HAP-1 (cell line): ENCODE measurements around the gene GRM7.

Source experiments
- DNase-seq, 2 experiments: peaks; one replicate each; pipeline ENCODE4 v3.0.0-alpha.2; 2016 to 2020; ENCODE audit warnings: low spot score in 2 of 2
- H3K27me3 ChIP-seq: fragments of 250-450 bp; sonication (Bioruptor Pico); 2 replicates; pipeline ENCODE4 v1.5.1; 2020; ENCODE audit warnings: low read depth, mild to moderate bottlenecking, moderate library complexity
- H3K36me3 ChIP-seq: fragments of 250-450 bp; sonication (Bioruptor Pico); replicated peaks from 2 replicates; pipeline ENCODE4 v1.5.1; 2020; ENCODE audit warnings: mild to moderate bottlenecking
- H3K4me1 ChIP-seq: fragments of 250-450 bp; sonication (Bioruptor Pico); 2 replicates; pipeline ENCODE4 v1.5.1; 2020; ENCODE audit warnings: mild to moderate bottlenecking
- H3K4me3 ChIP-seq: fragments of 250-450 bp; sonication (Bioruptor Pico); 2 replicates; pipeline ENCODE4 v1.5.1; 2020; ENCODE audit warnings: mild to moderate bottlenecking, moderate library complexity
- H3K9me3 ChIP-seq: fragments of 250-450 bp; sonication (Bioruptor Pico); 2 replicates; pipeline ENCODE4 v1.5.1; 2020; ENCODE audit warnings: mild to moderate bottlenecking, moderate library complexity
- in situ Hi-C: fragments of 300-500 bp; cut with MboI; formaldehyde crosslinking; loops from 3 replicates; pipeline ENCODE4 v1.14.3; 2020; ENCODE audit warnings: low sequenced_read_pairs, inconsistent platforms, mixed read lengths

Gene GRM7

DNA sequence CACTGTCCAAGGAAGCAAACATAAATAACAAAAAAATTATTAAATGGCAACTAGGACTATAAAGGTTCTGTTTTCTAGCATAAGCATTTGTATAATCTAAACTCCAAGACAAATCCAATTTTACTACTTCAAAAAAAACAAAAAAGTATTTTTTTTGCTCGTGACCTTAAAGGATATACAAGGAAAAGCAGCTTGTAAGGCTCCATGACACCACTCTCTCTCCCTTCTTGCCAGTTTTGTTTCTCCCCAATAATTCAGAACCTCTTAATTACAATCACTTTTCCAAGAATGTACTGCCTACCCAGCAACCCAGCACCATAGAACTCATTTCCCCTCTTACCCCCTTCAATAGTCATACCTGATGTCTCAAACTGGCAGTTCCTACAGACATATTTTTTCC lies 496.2 kb downstream of the GRM7 start:
- in situ Hi-C loops, result no loop called here
- Histone ChIP-seq H3K4me1 (no peaks in the 10 kb centered on the region), H3K4me3 (no peak overlapping the region), H3K27me3 (no peaks in the 10 kb centered on the region), H3K36me3 (no peaks in the 10 kb centered on the region), H3K9me3 (no peaks in the 10 kb centered on the region)
- DNase-seq, result no peak

DNA sequence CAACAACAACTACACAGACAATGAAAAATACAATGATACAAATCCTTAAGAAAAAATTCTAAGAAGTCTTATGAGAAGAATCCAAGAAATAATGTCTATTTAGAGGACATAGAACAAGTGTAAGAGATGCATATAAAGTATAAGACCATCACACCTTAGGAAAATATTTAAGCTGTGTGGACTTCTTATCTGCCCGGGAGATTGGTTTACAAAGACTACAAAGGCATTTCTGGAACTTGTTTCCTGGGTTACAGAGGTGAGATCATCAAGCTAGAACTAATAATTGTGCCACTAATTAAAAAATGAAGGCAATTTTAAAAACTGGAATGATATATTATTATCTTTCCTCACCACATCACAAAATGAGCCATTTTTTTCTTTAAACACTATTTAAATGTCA lies 507.1 kb downstream of the GRM7 start:
- no peak overlapping the region for H3K4me3 ChIP-seq
- DNase-seq, result no peak
- in situ Hi-C loops, result no loop called here
- no peaks in the 10 kb centered on the region for H3K9me3 ChIP-seq
- H3K4me1 ChIP-seq, result no peaks in the 10 kb centered on the region
- H3K36me3 ChIP-seq, result no peaks in the 10 kb centered on the region
- H3K27me3 ChIP-seq, result no peaks in the 10 kb centered on the region

- in situ Hi-C loops, result no loop called here
- DNase-seq, result no peak
- Histone ChIP-seq H3K4me1 (no peaks in the 10 kb centered on the region), H3K9me3 (no peaks in the 10 kb centered on the region), H3K36me3 (no peaks in the 10 kb centered on the region), H3K27me3 (no peaks in the 10 kb centered on the region), H3K4me3 (no peak overlapping the region)
These were observed 507.7 kb downstream of the GRM7 start for GRCh38 chr3:7368597-7368996.

GRCh38 chr3:7371693-7372572 lies 511.0 kb downstream of the GRM7 start:
- Histone ChIP-seq H3K36me3 (no peaks in the 10 kb centered on the region), H3K4me3 (no peak overlapping the region), H3K9me3 (no peaks in the 10 kb centered on the region), H3K4me1 (no peaks in the 10 kb centered on the region), H3K27me3 (no peaks in the 10 kb centered on the region)
- DNase-seq, result no peak
- in situ Hi-C loops, result no loop called here

DNA sequence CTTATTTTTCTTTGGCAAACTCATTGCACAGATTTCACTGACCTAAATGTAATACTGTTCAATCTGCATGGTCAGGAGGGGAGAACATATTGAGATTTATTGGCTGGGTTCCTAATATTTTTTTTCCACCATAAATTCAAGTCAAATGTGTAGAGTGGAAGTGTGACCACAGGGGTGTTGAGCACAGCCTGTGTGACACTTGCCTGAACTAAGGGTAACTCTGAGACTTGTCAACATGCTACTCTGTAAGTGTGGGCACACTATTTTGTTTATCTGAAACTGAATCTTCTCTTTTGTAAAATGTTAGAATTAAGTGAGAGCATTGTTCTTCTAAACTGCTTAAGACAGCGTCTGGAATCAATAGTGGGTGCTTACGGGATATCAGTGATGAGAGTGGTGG lies 516.2 kb downstream of the GRM7 start:
- no peaks in the 10 kb centered on the region for H3K9me3 ChIP-seq
- no peaks in the 10 kb centered on the region for H3K36me3 ChIP-seq
- H3K27me3 ChIP-seq, result no peaks in the 10 kb centered on the region
- no peak for DNase-seq
- H3K4me1 ChIP-seq, result no peaks in the 10 kb centered on the region
- H3K4me3 ChIP-seq, result no peak overlapping the region
- in situ Hi-C loops, result no loop called here

DNA sequence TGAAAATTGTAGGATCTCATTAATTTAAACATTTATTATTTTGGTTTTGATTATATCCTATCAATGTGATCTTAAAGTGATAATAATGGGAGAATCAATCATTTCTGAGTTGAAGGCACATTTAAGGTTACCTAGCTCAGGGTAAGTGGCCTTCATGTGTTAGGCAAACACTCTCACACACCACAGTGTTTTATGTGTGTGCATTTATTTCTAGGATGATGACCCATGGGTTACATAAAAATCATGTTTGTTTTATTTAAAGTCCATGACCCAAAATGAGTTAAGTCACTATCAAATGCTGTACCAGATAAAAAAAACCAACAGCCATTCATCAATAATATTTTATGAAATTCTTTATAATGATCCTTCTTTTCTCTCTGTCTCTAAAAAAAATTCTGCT lies 520.8 kb downstream of the GRM7 start:
- no peaks in the 10 kb centered on the region for H3K36me3 ChIP-seq
- no peaks in the 10 kb centered on the region for H3K27me3 ChIP-seq
- H3K4me1 ChIP-seq, result no peaks in the 10 kb centered on the region
- no peak for DNase-seq
- in situ Hi-C loops, result no loop called here
- H3K4me3 ChIP-seq, result no peak overlapping the region
- H3K9me3 ChIP-seq, result no peaks in the 10 kb centered on the region

DNA sequence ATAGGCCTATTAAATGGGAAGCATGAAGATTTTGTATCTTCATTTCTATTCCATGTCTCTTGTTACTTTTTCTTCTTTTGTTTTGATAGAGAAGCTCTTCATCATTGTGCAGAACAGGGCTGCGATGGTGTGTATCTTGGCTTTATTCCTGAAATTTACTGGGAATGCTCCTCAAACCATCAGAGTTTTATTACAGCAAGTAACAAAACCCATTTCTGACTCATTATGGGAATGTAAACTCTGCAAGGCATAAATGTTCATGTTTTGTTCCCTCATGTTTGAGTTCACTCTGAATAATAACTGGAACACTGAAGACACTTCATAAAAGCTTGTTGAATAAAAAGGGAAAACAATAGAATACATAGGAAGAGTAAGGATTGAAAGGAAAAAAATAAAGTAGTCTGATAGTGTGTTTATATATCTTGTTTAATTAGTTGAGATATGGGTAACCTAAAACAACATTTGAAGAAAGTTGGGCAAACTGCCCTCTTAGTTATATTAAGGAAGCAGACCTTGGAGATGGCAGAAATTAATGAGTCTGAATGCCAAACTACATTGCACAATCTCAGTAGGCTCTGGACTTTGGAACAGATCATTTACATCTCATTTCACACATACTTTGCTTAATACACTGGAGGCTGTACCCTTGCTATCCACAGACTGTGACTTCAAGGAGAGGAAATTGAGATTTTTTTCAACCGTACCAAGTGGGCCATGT lies 521.5 kb downstream of the GRM7 start:
- no peak for DNase-seq
- no peaks in the 10 kb centered on the region for H3K4me1 ChIP-seq
- no peaks in the 10 kb centered on the region for H3K36me3 ChIP-seq
- no peak overlapping the region for H3K4me3 ChIP-seq
- H3K27me3 ChIP-seq, result no peaks in the 10 kb centered on the region
- H3K9me3 ChIP-seq, result no peaks in the 10 kb centered on the region
- in situ Hi-C loops, result no loop called here

GRCh38 chr3:7385635-7386034 lies 524.7 kb downstream of the GRM7 start:
- no peaks in the 10 kb centered on the region for H3K9me3 ChIP-seq
- no peaks in the 10 kb centered on the region for H3K4me1 ChIP-seq
- no peaks in the 10 kb centered on the region for H3K27me3 ChIP-seq
- in situ Hi-C loops, result no loop called here
- no peak for DNase-seq
- no peak overlapping the region for H3K4me3 ChIP-seq
- H3K36me3 ChIP-seq, result no peaks in the 10 kb centered on the region

DNA sequence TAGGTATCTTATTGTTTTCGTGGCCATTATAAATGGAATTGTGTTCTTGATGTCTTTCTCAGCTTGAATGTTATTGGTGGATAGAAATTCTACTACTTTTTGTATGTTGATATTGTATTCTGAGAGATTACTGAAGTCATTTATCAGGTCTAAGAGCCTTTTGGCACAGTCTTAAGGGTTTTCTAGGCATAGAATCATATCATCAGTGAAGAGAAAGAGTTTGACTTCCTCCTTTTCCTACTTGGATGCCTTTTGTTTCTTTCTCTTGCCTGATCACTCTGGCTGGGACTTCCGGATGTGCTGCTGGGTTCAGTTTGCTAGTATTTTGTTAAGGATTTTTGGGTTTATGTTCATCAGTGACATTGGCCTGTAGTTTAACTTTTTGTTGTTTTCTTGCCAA lies 527.1 kb downstream of the GRM7 start:
- no peaks in the 10 kb centered on the region for H3K36me3 ChIP-seq
- in situ Hi-C loops, result no loop called here
- H3K9me3 ChIP-seq, result no peaks in the 10 kb centered on the region
- H3K4me3 ChIP-seq, result no peak overlapping the region
- DNase-seq, result no peak
- no peaks in the 10 kb centered on the region for H3K27me3 ChIP-seq
- H3K4me1 ChIP-seq, result no peaks in the 10 kb centered on the region

GRCh38 chr3:7392206-7392605 lies 531.3 kb downstream of the GRM7 start:
- H3K36me3 ChIP-seq, result no peaks in the 10 kb centered on the region
- H3K9me3 ChIP-seq, result no peaks in the 10 kb centered on the region
- no peaks in the 10 kb centered on the region for H3K27me3 ChIP-seq
- no peak for DNase-seq
- H3K4me1 ChIP-seq, result no peaks in the 10 kb centered on the region
- no peak overlapping the region for H3K4me3 ChIP-seq
- in situ Hi-C loops, result no loop called here

DNA sequence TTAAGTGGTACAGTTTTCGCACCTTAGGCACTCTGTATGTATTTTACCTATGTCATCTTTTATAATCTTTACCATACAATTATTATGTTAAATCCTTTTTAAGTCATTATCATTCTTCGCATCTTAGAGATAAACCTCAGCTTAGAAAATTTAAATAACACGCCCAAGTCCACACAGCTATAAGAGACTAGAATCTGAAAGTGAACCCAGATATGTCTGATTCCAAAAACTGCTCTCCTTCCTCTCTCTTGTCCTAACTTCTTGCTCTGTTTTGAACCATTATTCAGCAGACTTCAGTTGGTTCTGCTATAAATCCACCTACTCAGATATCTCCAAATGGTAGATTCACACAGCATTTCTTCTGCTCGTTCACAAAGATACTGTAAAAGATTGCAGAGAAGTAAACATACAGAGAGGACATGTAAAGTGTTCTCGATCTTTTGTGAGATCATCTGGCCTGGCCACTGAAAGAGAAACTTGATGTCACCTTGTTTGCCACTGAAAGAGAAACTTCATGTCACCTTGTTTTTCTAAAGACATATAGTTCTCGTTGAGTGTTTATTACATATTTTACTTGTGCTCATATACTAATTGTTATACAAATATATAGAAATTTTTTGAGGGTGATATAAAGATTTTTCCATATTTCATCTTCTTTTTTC lies 533.2 kb downstream of the GRM7 start:
- Histone ChIP-seq H3K4me1 (no peaks in the 10 kb centered on the region), H3K9me3 (no peaks in the 10 kb centered on the region), H3K4me3 (no peak overlapping the region), H3K27me3 (no peaks in the 10 kb centered on the region), H3K36me3 (no peaks in the 10 kb centered on the region)
- in situ Hi-C loops, result no loop called here
- DNase-seq, result no peak

DNA sequence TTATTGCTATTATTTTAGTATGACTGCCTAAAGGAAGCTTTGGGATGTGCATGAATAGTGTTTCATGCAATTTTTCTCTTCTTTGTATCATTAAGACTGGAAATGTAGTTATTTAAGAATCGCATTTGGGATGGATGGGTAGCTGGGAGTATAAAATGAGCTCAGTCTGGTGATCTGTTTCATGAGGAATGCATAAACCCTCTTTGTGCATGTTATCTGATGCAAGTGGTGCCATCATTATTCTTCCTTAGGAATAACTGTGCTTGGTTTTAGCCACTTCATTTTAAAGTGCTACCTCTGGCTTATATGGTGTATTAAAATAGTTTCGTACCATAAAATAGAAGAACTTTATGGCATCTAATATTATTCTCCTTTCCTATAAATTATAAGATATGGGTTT lies 535.6 kb downstream of the GRM7 start:
- DNase-seq, result no peak
- Histone ChIP-seq H3K36me3 (no peaks in the 10 kb centered on the region), H3K27me3 (no peaks in the 10 kb centered on the region), H3K4me1 (no peaks in the 10 kb centered on the region), H3K4me3 (no peak overlapping the region), H3K9me3 (no peaks in the 10 kb centered on the region)
- in situ Hi-C loops, result no loop called here

GRCh38 chr3:7397097-7397496 lies 536.2 kb downstream of the GRM7 start:
- in situ Hi-C loops, result no loop called here
- no peaks in the 10 kb centered on the region for H3K9me3 ChIP-seq
- no peaks in the 10 kb centered on the region for H3K36me3 ChIP-seq
- no peaks in the 10 kb centered on the region for H3K27me3 ChIP-seq
- no peaks in the 10 kb centered on the region for H3K4me1 ChIP-seq
- H3K4me3 ChIP-seq, result no peak overlapping the region
- DNase-seq, result no peak

DNA sequence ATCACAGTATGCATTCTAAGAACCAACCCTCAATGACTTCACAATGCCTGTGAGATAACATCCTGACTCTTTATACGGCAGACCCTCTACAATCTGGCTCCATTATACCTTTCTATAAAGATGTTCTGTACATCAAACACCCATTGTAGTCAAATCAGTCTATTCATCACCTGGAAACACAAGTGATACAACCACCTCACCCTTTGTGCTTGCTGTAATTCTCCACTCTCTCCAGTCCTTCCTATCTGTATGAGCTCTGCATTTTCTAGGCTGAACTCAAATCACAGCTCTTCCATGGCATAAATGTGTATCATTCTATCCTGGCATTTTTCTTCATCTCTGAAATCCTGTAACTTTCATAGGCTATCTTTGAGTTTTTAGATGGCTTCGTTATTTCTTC lies 539.4 kb downstream of the GRM7 start:
- no peaks in the 10 kb centered on the region for H3K27me3 ChIP-seq
- DNase-seq, result no peak
- no peak overlapping the region for H3K4me3 ChIP-seq
- no peaks in the 10 kb centered on the region for H3K4me1 ChIP-seq
- H3K9me3 ChIP-seq, result no peaks in the 10 kb centered on the region
- no peaks in the 10 kb centered on the region for H3K36me3 ChIP-seq
- in situ Hi-C loops, result no loop called here
